Bone marrow (tissue), 2 donors: ENCODE data around the gene RTF1.
"Not testable (repeated sequence)": the region's sequence is repeated elsewhere in the genome, so short reads cannot be mapped to it uniquely, and the experiment has no call there.

ENCODE experiments used
- DNase-seq, 2 donors: peaks; one replicate each; lab custom pipeline; 2025; lab: John Stamatoyannopoulos, UW

Gene RTF1

DNA sequence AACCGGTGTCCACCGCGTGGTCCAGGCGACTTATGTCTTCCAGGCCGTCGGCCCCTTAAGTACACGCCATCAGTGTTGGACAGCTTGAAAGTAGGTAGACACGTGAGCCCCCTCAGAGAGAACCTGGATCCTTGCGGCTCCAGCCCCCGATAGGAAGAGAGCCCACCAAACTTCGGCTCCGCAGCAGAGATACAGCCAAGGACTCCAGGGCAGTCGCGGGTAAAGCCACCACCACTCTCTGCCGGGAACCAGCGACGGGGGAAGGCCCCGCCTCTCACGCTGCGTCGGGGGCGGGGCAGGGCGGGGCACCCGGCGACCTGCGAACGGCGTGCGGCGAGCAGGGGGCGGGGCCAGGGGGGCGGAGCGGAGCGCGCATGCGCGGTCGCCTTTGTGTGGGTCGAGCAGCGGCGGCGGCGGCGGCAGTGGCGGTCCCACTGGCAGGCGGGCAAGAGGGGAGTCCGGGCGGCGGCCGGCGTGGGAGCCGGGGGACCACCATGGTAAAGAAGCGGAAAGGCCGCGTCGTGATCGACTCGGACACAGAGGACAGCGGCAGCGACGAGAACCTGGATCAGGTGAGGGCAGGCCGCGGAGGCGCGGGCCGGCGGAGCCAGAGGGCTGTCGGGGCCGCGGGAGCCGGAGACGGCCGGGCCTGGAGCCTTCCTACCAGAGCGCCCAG lies at the start of gene RTF1:
Gene RTF1, plus strand, starts transcription at position 354 of the 676 bp plus-strand sequence. Its CDS starts 21 bp downstream, at position 375.
- peak; percentile 62 to 94 for DNase-seq

DNA sequence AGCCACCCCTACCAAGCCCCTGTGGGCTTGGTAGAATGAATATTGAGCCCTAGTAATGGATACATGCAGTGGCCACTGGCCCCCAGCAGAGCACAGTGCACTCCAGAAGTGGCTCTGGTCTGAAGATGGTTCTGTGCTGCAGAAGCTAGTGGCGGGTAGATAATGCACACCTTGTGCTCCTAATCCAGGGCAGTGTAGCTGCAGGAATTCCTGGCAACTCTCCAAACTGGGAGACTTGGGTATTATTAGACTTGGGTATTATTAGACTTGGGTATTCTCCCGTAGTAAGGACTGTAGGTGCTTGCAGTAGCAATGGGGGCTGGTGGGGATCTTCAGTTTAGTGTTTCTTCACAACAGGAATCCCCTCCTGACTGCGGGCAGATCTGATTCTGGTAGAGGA lies 49.5 kb upstream of the RTF1 start:
- no peak for DNase-seq

DNA sequence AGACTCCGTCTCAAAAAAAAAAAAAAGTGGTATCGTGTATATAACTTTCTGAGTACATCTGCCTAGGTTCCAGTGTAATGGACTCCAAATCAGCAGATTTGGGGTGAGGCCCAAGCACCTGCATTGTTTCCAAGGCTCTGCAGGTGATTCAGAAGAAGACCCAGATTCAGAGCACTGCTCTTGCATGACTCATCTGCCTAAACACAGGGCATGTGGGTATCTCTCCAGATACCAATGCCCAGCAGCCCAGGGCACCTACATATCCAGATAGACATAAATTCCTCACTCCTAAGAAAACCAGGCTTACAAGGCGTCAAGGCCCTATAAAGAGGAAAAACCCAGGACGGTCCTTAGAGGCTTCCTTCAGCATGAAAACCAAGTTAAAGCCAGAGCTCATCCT lies 38.9 kb upstream of the RTF1 start:
- DNase-seq: no peak

DNA sequence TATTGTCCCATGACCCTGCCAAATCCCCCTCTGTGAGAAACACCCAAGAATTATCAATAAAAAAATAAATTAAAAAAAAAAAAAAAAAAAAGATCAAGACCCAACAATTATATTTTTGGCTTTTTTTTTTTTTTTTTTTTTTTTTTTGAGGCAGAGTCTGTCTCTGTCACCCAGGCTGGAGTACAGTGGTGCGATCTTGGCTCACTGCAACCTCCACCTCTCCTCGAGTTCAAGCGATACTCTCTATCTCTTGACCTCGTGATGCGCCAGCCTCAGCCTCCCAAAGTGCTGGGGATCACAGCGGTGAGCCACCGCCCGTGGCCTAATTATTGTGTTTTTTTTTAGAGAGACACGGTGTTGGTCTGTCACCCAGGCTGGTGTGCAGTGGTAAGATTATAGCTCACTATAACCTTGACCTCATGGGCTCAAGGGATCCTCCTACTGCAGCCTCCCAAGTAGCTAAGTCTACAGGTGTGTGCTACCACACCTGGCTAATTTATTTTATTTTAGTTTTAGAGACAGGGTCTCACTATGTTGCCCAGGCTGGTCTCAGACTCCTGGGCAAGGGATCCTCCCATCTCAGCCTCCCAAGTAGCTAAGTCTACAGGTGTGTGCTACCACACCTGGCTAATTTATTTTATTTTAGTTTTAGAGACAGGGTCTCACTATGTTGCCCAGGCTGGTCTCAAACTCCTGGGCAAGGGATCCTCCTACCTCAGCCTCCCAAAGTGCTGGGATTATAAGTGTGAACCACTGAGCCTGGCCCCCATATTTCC lies 32.7 kb upstream of the RTF1 start:
- DNase-seq: not testable (repeated sequence)

- no peak for DNase-seq
Observed at GRCh38 chr15:41387646-41388045, 29.2 kb upstream of the RTF1 start.

GRCh38 chr15:41392659-41393058 lies 24.2 kb upstream of the RTF1 start:
- DNase-seq: no peak

- no peak for DNase-seq
Observed at GRCh38 chr15:41394924-41395323, 22.0 kb upstream of the RTF1 start.

GRCh38 chr15:41396111-41396510 lies 20.8 kb upstream of the RTF1 start:
- DNase-seq: no peak

GRCh38 chr15:41401904-41402267 lies 15.0 kb upstream of the RTF1 start:
- DNase-seq: no peak

DNA sequence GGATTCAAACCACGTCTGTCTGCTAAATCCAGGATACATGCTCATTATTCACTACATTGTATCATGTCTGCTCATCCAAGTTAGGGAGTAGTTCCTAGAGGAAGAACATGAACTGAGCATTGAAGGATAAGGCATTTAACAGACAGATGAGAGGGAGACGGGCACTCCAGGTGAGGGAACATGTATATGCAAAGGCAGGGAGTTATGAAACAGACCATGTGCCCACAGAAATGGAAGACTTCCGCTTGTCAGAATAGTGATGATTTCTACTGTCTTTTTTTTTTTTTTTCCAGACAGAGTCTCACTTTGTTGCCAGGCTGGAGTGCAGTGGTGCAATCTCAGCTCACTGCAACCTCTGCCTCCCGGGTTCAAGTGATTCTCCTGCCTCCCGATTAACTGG lies 9.6 kb upstream of the RTF1 start:
- DNase-seq: no peak

DNA sequence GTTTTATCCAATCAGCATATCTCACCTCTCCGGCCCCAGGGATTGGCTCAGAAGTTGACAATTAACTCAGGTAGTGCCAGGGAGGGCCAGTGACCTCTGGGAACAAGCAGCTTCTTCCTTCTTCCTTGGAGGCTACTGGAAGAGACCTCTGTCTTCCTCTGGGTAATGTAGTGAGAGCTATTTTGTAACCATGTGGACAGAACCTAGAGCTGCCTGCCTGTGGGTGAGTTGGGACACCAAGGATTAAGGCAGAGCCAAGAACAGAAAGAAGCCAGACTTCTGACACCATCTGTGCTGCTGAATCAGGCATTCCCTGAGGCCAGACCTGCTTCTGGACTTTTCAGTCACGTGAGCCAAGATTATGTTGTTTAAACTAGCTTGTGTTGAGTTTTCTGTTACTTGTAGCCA lies 8.7 kb upstream of the RTF1 start:
- no peak for DNase-seq

DNA sequence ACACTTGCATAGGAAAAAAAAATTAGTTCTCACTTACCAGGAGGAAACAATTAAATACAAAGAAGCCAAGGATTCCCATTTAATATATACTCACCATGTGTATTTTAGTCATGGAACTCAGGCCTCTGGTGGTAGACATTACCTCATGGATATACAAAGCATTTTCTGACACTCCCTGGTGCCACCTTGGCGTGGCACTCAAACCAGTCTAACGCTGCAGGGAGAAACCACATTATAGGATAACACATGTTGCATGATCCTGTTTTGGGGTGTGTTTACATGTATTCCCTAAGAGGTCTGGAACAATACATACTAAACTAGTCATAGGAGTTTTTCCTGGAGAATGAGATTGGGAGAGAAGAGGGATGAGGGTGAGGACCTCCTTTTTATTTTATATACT lies 5.9 kb upstream of the RTF1 start:
- no peak for DNase-seq

- DNase-seq: no peak
Observed at GRCh38 chr15:41411441-41411840, 5.5 kb upstream of the RTF1 start.

DNA sequence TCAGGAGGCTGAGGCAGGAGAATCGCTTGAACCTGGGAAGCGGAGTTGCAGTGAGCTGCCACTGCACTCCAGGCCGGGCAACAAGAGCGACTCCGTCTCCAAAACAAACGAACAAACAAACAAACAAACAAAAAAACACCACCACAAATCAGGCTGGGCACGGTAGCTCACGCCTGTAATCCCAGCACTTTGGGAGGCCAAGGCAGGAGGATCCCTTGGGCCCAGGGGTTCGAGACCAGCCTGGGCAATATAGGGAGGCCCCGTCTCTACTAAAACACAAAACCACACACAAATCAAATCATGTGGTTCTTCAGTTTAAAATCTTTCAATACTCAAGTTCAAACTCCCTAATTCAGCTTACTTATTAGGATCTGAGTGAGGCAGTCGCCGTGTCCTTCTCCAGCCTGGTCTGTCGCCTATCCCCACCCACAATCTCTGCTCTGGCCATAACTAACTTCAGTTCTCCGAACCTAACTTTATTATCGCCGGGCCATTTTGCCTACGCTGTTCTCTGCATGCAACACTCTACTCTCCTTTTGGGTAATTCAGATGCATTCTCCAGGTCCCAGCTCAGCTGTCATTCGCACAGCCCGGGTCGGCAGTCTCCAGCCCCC lies 660 bp upstream of the RTF1 start:
- DNase-seq: no peak

- DNase-seq: peak in 1 of 2 donors; percentile 76
Observed at GRCh38 chr15:41417418-41418195, 712 bp downstream of the RTF1 start.

GRCh38 chr15:41423979-41424659 lies 7.2 kb downstream of the RTF1 start:
- no peak for DNase-seq

GRCh38 chr15:41424809-41425208 lies 7.9 kb downstream of the RTF1 start:
- DNase-seq: no peak

DNA sequence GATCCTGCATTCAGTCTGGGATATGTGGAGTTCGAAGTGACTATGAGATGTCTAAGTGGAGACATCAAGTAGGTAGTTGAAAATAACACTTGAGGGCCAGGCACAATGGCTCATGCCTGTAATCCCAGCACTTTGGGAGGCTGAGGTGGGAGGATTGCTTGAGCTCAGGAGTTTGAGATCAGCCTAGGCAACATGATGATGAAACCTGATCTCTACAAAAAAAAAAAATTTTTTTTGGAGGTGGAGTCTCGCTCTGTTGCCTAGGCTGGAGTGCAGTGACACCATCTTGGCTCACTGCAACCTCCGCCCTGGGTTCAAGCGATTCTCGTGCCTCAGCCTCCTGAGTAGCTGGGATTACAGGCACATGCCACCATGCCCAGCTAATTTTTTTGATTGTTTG lies 9.0 kb downstream of the RTF1 start:
- not testable (repeated sequence) for DNase-seq

DNA sequence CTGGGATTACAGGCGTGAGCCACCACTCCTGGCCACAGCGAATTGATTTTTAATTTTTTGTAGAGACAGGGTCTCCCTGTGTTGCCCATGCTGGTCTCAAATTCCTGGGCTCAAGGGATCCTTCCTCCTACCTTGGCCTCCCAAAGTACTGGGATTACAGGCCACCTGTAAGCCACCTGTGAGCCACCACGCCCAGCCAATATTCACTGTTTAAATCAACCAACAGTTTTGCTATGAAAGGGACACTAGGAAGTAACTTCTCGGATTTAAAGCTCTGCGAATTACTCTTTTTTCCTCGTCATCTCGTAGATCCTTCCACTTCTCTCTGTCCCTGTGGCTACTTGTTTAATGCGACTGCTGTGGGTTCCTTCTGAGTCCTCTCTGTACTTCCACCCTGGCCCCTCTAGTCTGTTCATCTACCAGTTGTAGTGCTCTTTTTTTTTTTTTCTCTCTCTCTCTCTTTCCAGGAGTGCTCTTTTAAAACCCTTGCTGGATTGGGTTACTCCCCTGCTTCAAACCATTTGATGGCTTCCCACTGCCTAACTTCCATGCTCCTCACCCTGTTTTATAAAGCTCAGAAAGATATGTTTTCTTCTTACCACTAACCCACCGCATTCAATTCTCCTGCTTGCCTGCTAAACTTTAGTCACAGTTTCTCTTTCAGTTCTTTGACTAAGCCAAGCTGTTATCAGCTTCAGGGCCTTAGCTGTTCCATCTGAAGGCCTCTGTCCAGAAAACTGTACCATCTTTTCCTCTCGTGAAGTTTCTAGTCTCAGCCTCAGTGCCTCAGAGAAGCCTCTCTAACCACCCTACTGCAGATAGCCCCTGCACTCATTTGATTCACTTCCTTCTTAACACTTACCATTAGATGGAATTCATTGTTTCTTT lies 12.4 kb downstream of the RTF1 start:
- no peak for DNase-seq

GRCh38 chr15:41435037-41435786 lies 18.3 kb downstream of the RTF1 start:
- no peak for DNase-seq
